Colonic mucosa (tissue), 4 donors: Measurements from ENCODE around the gene SEPTIN5. TPM values are rescaled to one million over a fixed set of nuclear protein-coding genes. Genes with fewer than 3 reads are reported as not detected.

Experiments
- DNase-seq: peaks from one replicate; pipeline ENCODE4 v3.0.0-alpha.2; 2020
- H3K27ac ChIP-seq: fragments of 200-600 bp; one replicate; pipeline ENCODE4 v1.8.0; 2021
- H3K27me3 ChIP-seq: fragments of 200-600 bp; one replicate; pipeline ENCODE4 v1.8.0; 2021
- H3K36me3 ChIP-seq: fragments of 200-600 bp; one replicate; pipeline ENCODE4 v1.8.0; 2021
- H3K4me1 ChIP-seq: fragments of 200-600 bp; one replicate; pipeline ENCODE4 v1.8.0; 2021; ENCODE audit warnings: mild to moderate bottlenecking
- H3K4me3 ChIP-seq: fragments of 200-600 bp; one replicate; pipeline ENCODE4 v1.8.0; 2021
- H3K9ac ChIP-seq, 2 donors: one replicate each; pipeline ENCODE4 v1.7.0; 2013; ENCODE audit warnings: control low read depth in 2 of 2, low read depth in 2 of 2, low read length in 2 of 2
- H3K9me3 ChIP-seq: fragments of 200-600 bp; one replicate; pipeline ENCODE4 v1.8.0; 2021
- intact Hi-C: fragments of 100-400 bp; cut with DNase I; formaldehyde crosslinking; loops from one replicate; pipeline ENCODE4 v1.14.1; 2022
- total RNA-seq, 2 donors: library from RNA; stranded (reverse); fragmentation: NEBNext Ultra II Directional in 1 of 2; extraction: Animal tissue kit (Norgen Biotek cat#: 25700) in 1 of 2; gene quantifications; one replicate each; pipeline ENCODE4 v1.2.1, GENCODE V29; 2021
- TF ChIP-seq, protein P1 (sequence below): fragments of 200-600 bp; IDR thresholded peaks from one replicate; pipeline ENCODE4 v1.8.0; 2022; ENCODE audit warnings: antibody characterized with exemption, mild to moderate bottlenecking
- donor health status: healthy.
- donor health status: DM: no; HTN: no; CAD: no.
- donor health status: DM: no; HTN: no; CAD: no.

Gene SEPTIN5
- total RNA-seq, 2 donors from 2014 or later: 2.2 to 2.5 TPM

GRCh38 chr22:19679522-19680101 is 34.7 kb upstream of the SEPTIN5 start:
- H3K4me1 ChIP-seq: no peaks in the 10 kb centered on the region
- no peaks in the 10 kb centered on the region for H3K9me3 ChIP-seq
- H3K27me3 ChIP-seq: no peaks in the 10 kb centered on the region
- H3K4me3 ChIP-seq: no peak overlapping the region
- no peak overlapping the region for H3K9ac ChIP-seq
- H3K27ac ChIP-seq: no peak overlapping the region
- H3K36me3 ChIP-seq: no peaks in the 10 kb centered on the region
- TF ChIP-seq, protein P1, sequence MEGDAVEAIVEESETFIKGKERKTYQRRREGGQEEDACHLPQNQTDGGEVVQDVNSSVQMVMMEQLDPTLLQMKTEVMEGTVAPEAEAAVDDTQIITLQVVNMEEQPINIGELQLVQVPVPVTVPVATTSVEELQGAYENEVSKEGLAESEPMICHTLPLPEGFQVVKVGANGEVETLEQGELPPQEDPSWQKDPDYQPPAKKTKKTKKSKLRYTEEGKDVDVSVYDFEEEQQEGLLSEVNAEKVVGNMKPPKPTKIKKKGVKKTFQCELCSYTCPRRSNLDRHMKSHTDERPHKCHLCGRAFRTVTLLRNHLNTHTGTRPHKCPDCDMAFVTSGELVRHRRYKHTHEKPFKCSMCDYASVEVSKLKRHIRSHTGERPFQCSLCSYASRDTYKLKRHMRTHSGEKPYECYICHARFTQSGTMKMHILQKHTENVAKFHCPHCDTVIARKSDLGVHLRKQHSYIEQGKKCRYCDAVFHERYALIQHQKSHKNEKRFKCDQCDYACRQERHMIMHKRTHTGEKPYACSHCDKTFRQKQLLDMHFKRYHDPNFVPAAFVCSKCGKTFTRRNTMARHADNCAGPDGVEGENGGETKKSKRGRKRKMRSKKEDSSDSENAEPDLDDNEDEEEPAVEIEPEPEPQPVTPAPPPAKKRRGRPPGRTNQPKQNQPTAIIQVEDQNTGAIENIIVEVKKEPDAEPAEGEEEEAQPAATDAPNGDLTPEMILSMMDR: peak; percentile 82
- peak; percentile 37 for DNase-seq
- intact Hi-C loops: no loop called here

DNA sequence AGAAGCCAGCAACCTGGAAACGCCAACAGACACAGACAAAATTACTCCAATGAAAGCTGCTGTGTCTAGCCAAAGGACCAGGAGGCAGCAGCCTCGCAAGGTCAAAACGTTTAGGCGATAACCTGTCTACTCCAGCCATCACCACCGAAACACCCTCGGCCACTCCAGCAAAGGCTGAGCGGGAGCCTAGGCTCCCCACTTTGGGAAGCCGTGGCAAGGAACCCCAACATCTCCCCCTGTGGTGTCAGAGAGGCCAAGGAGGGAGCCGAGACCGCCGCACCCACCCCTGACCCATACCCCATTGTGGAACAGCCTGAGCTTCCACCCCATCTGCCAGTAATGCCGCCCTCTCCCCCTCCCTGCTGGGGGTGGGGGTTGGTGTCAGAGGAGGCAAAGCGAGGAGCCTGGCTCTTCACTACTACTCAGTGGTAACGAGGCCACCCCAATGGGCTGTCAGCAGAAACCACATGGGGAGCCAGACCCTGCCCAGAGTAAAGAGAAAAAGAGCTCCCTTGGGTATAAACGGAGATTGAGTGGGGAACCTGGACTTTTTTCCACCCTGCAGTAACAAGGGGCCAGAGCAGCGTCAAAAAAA is 33.9 kb upstream of the SEPTIN5 start:
- TF ChIP-seq, protein P1: no peak
- no peak overlapping the region for H3K27ac ChIP-seq
- H3K4me3 ChIP-seq: no peak overlapping the region
- H3K27me3 ChIP-seq: no peaks in the 10 kb centered on the region
- no peaks in the 10 kb centered on the region for H3K36me3 ChIP-seq
- H3K4me1 ChIP-seq: no peaks in the 10 kb centered on the region
- H3K9me3 ChIP-seq: no peaks in the 10 kb centered on the region
- no peak overlapping the region for H3K9ac ChIP-seq
- no peak for DNase-seq
- intact Hi-C loops: no loop called here

- intact Hi-C loops: no loop called here
- TF ChIP-seq, protein P1: no peak
Measured at GRCh38 chr22:19680911-19681862, 33.1 kb upstream of the SEPTIN5 start.

DNA sequence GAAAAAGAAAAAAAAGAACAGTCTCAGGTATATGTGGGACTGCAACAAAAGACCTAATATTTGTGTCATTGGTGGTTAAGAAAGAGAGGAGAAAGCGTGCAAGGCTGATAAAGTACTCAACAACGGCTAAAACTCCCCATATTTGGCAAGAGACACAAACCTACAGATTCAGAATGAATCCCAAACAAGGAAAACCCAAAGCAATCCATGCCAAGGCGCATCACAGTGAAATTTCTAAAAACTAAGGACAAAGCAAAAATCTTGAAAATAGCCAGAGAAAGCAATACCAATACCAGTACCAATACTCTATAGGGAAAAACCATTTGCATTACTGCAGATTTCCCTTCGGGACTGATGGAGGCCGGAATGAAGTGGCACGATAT is 32.4 kb upstream of the SEPTIN5 start:
- intact Hi-C loops: no loop called here
- TF ChIP-seq, protein P1: no peak

More at GRCh38 chr22:19680911-19681862, 33.1 kb upstream of the SEPTIN5 start:
- no peak for DNase-seq
- H3K9me3 ChIP-seq: no peaks in the 10 kb centered on the region
- no peaks in the 10 kb centered on the region for H3K27me3 ChIP-seq
- H3K4me3 ChIP-seq: no peak overlapping the region
- H3K9ac ChIP-seq: no peak overlapping the region
- no peaks in the 10 kb centered on the region for H3K36me3 ChIP-seq
- no peaks in the 10 kb centered on the region for H3K4me1 ChIP-seq
- H3K27ac ChIP-seq: no peak overlapping the region

GRCh38 chr22:19686946-19687345 is 27.4 kb upstream of the SEPTIN5 start:
- no peak overlapping the region for H3K27ac ChIP-seq
- no peak overlapping the region for H3K9ac ChIP-seq
- H3K36me3 ChIP-seq: no peaks in the 10 kb centered on the region
- intact Hi-C loops: no loop called here
- no peaks in the 10 kb centered on the region for H3K9me3 ChIP-seq
- TF ChIP-seq, protein P1: no peak
- no peak overlapping the region for H3K4me3 ChIP-seq
- H3K4me1 ChIP-seq: no peaks in the 10 kb centered on the region
- no peaks in the 10 kb centered on the region for H3K27me3 ChIP-seq
- DNase-seq: no peak

More for the DNA sequence above, 32.4 kb upstream of the SEPTIN5 start:
- no peak for DNase-seq
- Histone ChIP-seq H3K9me3 (no peaks in the 10 kb centered on the region), H3K36me3 (no peaks in the 10 kb centered on the region), H3K27ac (no peak overlapping the region), H3K9ac (no peak overlapping the region), H3K27me3 (no peaks in the 10 kb centered on the region), H3K4me1 (no peaks in the 10 kb centered on the region), H3K4me3 (no peak overlapping the region)
